H7 (cell line): ENCODE measurements around the gene RBM7. TPM values are rescaled to one million over a fixed set of nuclear protein-coding genes. Genes with fewer than 3 reads are reported as not detected.
A peak's percentile ranks its signal among the peaks of the same experiment; 100 is the strongest.

Experiments
- DNase-seq: peaks from one replicate; pipeline ENCODE4 v3.0.0; 2012
- H3K27me3 ChIP-seq: 2 replicates; pipeline ENCODE4 v1.6.0; 2011; ENCODE audit warnings: mild to moderate bottlenecking, low read length; ENCODE audit not compliant: control insufficient read depth, insufficient read depth
- H3K36me3 ChIP-seq: replicated peaks from 2 replicates; pipeline ENCODE4 v1.5.1; 2011; ENCODE audit warnings: low read length; ENCODE audit not compliant: control insufficient read depth, insufficient read depth
- H3K4me3 ChIP-seq: 2 replicates; pipeline ENCODE4 v1.5.1; 2011; ENCODE audit warnings: low read depth, mild to moderate bottlenecking, control low read depth, low read length, moderate library complexity; ENCODE audit not compliant: insufficient read depth
- total RNA-seq: library from RNA; depleted of rRNA; stranded (reverse); fragments of >200 nt; shearing (Covaris generic); gene quantifications from 2 replicates; pipeline ENCODE4 v1.2.3, GENCODE V29; 2014

RBM7 gene
- total RNA-seq, 1 experiment from 2014 or later, result 30.0 TPM

DNA sequence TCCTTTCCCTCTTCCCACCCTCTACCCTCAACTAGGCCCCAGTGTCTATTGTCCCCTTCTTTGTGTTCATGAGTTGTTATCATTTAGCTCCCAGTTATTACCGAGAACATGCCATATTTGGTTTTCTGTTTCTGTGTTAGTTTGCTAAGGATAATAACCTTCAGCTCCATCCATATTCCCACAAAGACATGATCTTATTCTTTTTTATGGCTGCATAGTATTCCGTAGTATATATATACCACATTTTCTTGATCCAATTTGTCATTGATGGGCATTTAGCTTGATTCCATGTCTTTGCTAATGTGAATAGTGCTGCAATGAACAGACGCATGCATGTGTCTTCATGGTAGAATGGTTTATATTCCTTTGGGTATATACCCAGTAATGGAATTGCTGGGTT is 18.0 kb upstream of the RBM7 start:
- Histone ChIP-seq H3K4me3 (no peak overlapping the region), H3K27me3 (no peaks in the 10 kb centered on the region), H3K36me3 (no peaks in the 10 kb centered on the region)
- no peak for DNase-seq

DNA sequence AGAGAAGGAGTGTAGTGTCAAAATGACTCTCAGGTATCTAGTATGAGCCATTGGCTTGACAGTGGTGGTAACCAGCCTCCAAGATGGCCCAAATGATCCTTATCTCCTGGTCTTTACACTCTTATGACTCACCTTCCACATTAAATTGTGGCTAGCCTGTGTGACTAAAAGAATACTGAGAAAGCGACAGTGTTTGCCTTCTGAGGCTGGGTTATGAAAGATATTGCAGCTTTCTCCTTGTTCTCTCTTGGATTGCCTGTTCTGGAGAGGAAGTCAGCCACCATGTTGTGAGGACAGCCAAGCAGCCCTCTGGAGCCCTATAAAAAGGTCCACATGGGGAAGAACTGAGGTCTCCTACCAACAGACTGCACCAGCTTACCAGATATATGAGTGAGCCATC is 16.0 kb upstream of the RBM7 start:
- Histone ChIP-seq H3K27me3 (no peaks in the 10 kb centered on the region), H3K4me3 (no peak overlapping the region), H3K36me3 (no peaks in the 10 kb centered on the region)
- no peak for DNase-seq

DNA sequence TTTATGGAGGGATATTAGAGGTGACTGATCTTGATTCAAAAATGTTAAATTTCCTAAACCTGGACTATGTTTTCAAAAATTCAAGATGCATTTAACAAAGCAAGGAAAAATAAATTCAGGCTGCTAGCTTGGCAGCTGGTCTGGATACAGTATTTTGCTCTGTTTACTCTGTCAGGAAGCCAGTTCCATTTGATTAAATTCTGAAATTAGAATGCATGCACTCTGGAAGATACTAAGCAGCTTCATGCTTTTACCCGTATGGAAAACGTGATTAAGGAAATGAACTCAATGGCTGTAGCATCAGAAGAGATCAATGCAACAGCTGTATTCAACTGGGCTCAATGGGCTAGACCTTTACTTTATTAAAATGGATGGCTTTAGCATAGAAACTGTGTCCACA is 14.3 kb upstream of the RBM7 start:
- no peak for DNase-seq
- H3K36me3 ChIP-seq, result no peaks in the 10 kb centered on the region
- H3K4me3 ChIP-seq, result no peak overlapping the region
- no peaks in the 10 kb centered on the region for H3K27me3 ChIP-seq

DNA sequence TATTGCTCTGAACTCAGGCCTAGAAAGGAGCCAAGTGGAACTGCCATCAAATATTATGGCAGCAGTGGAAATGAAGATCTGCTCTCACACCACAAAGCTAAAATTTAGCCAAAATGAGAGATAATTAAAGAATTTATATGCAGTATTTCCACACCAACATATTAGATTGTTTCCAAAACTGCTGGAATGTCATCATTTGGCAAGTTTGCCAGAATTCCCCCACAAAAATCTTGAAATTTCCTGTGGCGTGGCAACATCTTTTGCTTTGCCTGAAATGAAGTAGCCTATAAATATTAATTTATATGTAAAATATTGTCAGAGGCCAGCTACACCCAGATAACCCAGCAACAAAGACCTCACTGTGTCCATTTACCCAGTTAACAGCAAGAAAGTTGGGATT is 13.9 kb upstream of the RBM7 start:
- no peak for DNase-seq
- Histone ChIP-seq H3K4me3 (no peak overlapping the region), H3K36me3 (no peaks in the 10 kb centered on the region), H3K27me3 (no peaks in the 10 kb centered on the region)

DNA sequence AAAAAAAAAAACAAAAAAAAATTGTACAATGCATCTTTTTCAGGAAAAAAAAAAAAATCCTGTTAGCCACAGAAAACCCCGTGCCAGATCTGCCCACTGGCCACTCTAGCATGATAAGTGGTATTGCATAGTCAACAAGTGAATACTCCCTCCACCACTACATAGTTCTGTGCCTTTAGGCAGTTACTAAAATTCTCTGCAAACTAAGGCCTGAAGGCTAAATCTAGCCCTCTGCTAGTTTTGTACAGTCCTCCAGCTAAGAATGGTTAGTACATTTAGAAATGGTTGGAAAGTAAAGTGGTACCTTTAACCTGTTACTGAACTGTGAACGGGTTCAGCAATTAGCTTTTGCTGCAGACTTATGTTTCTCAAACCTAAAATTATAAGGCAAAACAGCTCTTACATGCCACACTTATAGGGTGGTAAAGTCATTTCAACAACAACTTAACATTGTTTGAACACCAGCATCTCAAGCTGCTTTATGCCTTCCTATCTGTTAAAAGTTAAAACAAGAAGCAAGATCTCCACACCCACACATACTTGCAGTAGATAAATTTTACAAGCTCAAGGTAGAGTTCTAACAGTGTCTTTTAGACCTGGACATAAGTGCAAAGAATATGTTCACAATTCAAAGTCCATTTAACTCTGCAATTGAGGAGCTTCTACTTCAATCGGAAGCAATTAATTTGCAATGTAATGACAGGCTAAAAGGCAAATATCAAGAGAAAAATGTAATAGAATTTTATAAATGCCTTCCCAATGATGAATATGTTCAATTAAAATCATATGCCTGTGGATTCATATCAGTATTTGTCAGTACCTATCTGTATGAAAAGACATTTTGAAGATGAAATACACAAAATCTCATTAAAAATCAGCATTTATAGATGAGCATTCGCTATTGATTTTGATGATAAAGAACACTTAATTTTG is 7.5 kb upstream of the RBM7 start:
- no peak for DNase-seq
- H3K36me3 ChIP-seq, result no peaks in the 10 kb centered on the region
- H3K4me3 ChIP-seq, result no peak overlapping the region
- no peaks in the 10 kb centered on the region for H3K27me3 ChIP-seq

DNA sequence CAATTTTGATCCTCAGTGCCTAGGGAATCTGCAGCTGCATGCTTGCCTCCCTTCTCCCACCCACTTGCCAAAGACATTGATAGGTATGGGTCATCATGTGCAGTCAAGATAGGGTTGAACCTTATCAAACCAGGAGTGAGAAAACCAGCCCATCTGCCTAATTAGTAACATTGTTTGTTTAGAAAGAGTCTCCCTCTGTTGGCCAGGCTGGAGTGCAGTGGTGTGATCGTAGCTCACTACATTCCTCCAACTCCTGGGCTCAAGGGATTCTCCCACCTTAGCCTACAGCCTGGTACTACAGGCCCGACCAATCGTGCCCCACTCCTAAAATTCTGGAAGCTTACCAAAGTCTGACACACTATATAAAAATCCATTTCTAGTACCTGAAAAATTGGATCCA is 4.7 kb upstream of the RBM7 start:
- H3K36me3 ChIP-seq, result no peaks in the 10 kb centered on the region
- DNase-seq, result peak; percentile 29

DNA sequence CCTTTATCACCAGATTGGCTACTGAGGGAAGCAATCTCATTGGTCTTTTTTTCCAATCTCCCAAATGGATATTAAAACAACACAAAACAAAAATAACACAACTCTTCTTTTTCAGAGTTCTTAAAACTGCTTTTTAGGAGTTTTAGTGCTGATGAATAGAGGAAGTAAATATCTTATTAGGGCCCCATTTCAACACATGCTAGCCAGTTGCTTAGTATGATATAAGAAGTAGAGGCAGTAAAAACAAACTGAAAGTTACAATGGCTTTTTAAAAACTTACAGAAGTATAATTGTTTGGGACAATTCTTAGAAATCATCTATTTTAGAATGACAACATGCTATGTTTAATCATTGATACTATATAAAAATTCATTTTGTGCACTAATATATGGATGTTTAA is 3.5 kb upstream of the RBM7 start:
- Histone ChIP-seq H3K4me3 (no peak overlapping the region), H3K36me3 (no peaks in the 10 kb centered on the region), H3K27me3 (no peaks in the 10 kb centered on the region)
- DNase-seq, result no peak

More for the DNA sequence above, 4.7 kb upstream of the RBM7 start:
- Histone ChIP-seq H3K27me3 (no peaks in the 10 kb centered on the region), H3K4me3 (no peak overlapping the region)

DNA sequence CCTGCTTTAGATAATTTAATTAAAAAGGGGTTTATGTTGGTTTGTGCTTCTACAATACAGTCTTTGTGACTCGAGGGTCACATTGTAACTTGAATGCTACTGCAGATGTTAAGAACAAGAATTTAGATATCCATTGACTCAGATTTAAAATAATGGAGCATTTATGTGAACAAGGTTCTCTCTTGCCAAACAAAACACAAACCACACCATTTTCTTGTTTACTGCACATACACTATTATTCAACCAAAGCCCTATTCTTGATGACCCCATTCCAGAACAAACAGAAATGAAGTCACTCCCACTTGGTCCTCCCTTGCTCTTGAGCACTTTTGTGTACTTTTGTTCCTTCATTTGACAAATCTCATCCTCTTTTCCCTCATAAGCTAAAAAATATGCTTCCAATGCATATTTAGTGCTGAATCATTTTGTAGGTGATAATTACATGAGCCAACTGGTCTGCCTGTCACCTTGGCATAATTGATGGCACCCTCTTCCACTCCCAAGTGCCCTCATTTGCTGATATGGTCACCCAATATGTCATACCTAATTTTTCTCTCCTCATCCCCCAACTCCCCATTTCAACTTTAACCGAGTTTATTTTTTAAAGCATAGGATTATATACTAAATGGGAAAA is 3.0 kb upstream of the RBM7 start:
- Histone ChIP-seq H3K27me3 (no peaks in the 10 kb centered on the region), H3K4me3 (no peak overlapping the region), H3K36me3 (no peaks in the 10 kb centered on the region)
- DNase-seq, result no peak

DNA sequence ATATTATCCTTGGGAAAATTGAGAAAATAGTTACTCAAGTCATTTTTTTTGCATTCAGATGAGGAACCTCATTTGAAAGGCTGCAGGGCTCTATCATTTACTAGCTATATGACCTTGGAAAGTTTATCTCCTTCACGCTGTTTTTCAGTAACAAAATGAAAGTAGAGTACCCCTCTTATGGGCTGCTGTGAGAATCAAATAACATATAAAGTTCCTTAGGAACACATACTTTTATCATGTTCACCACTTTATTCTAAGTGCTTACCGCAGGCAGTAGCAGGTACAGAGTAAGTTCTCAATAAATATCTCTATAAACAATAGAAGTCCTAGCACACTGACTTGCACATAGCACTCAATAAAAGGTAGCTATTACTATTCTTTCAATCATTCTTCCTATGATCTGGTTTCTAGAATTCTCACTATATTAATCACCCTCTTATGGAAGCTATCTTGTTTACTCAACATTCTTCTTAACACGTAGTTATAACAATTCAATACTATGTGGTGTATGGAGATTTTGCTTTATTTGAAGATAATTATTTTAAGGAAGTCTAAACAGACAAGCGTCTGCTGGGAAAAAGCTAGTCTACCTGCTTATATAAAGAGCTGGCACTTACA is 2.1 kb upstream of the RBM7 start:
- Histone ChIP-seq H3K36me3 (no peaks in the 10 kb centered on the region), H3K4me3 (no peak overlapping the region), H3K27me3 (no peaks in the 10 kb centered on the region)
- DNase-seq, result no peak

DNA sequence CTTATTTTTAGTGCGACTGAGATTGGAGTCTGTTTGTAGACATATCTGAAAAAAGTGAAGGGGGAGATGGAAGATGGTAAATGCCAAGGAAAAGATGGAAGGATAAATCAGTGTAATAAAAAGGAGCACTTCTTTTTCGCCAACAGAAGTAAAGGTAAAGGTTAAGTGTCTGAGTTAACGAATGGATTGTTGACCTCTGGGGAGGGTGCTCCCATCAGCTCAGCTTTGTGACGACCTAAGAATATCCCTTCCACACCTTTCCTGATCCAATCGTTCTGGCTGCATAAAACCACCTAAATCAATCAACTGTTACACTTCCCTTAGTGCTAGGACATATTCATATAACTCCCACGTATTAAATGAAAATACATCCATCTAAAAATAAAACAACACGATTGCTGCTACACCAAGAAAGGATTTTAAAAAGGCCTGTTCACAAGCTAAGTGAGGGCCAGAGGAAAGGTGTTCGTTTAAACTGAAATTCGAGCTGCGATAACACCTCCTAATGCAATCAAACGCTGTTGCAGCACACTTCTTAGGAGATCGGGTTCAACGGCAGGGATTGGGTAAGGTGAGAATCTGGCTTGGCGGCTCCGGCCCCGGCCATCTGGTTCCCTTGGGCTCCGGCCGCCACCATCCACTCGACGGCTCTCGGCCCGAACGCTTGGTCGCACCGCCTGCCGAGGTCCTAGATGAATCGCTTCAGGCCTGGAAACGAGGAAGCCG is 813 bp upstream of the RBM7 start:
- DNase-seq, result peak; percentile 78
- peak overlapping the region; percentile 93 for H3K4me3 ChIP-seq
- H3K36me3 ChIP-seq, result no peaks in the 10 kb centered on the region
- H3K27me3 ChIP-seq, result no peaks in the 10 kb centered on the region

DNA sequence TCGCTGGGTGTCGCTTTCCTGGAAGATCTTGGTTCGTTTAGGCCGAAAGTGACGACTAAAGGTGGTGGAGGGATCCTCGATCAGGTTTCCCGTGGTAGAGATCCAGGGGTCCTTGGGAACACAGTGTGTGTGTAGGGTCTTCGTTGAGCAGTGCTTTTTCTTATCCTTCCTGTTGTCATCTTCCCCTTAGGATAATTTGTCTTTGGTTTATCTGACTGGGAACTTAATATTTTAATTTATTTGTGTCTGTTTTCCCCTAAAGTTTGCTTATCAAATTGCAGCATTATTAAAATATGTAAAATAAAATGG is 403 bp downstream of the RBM7 start:
- no peak for DNase-seq
- H3K27me3 ChIP-seq, result no peaks in the 10 kb centered on the region
- H3K4me3 ChIP-seq, result peak overlapping the region; percentile 93
- H3K36me3 ChIP-seq, result peaks cover 3% of the 10 kb centered on the region; the same call in 1 of the 2 replicates

DNA sequence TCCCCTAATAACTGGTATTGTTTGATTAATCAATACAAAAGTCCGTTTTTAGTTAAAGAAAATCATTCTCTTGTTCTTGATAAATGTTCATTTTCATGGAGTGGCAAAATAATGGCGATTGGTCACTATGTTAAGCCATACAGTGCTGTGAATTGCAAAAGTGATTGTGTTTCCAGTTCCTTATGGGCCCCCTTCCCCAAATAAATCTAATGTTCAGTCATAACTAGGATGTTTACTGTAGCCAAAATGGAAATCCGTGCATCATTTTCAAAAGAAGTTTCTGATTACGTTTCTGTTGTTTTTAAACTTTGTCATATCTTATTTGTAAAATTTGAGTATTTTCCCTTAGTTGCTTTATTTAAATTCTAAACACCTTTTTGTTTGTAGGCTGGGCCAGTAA is 845 bp downstream of the RBM7 start:
- peak overlapping the region; percentile 93 for H3K4me3 ChIP-seq
- H3K27me3 ChIP-seq, result no peaks in the 10 kb centered on the region
- no peak for DNase-seq
- H3K36me3 ChIP-seq, result peaks cover 3% of the 10 kb centered on the region; the same call in 1 of the 2 replicates

DNA sequence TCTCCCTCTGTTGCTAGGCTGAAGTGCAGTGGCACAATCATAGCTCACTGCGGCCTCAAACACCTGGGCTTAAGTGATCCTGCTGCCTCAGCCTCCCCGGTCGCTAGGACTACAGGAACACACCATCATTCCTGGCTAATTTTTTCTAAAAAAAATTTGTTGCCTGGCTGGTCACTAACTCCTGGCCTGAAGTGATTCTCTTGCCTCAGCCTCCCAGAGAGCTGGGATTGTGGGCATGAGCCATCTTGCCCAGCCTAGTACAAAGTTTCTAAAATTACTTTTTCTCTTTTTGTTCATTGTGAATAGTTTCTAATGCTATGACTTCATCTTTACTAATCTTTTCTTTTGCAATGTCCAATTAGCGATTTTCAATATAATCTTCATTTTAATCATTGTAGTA is 12.5 kb downstream of the RBM7 start:
- H3K4me3 ChIP-seq, result no peak overlapping the region
- H3K36me3 ChIP-seq, result peaks cover 2% of the 10 kb centered on the region; the same call in 1 of the 2 replicates
- no peaks in the 10 kb centered on the region for H3K27me3 ChIP-seq
- no peak for DNase-seq

DNA sequence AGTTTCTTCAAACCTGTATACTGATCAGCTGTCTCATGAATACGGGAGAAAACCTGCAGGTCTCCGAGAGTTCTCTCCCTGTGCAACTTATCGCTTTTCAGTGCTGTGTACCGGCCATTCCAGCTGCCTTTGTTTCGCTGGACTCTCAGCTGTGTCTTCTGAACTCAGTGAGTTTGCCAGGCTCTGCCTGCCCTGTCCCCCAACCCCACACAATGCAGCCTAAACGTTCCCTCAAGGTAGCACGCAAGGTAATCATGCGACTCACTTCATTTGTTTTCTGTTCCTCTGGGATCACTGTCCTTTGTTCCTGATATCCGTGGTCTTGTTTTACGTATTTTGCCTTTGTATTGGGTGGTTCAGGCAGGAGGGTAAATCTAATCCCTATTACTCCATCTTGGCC is 13.5 kb downstream of the RBM7 start:
- Histone ChIP-seq H3K4me3 (no peak overlapping the region), H3K27me3 (no peaks in the 10 kb centered on the region), H3K36me3 (peaks cover 2% of the 10 kb centered on the region; the same call in 1 of the 2 replicates)
- DNase-seq, result peak; percentile 6
